WTC11 (cell line): Measurements from ENCODE around the gene PRRG2. TPM values are rescaled to one million over a fixed set of nuclear protein-coding genes. Genes with fewer than 3 reads are reported as not detected.
"Not testable (repeated sequence)": the region's sequence is repeated elsewhere in the genome, so short reads cannot be mapped to it uniquely, and the experiment has no call there.

Experiments used
- ATAC-seq: fragments of 200-7000 bp; cut with Tn5 transposase; 2 replicates; pipeline ENCODE4 v1.10.0; 2021; ENCODE audit warnings: mild to moderate bottlenecking, moderate library complexity
- CTCF ChIA-PET: fragments of 300-600 bp; sonication (Branson Sonifier 250); formaldehyde crosslinking; loops from one replicate; lab custom pipeline; 2021; ENCODE audit warnings: antibody characterized with exemption; lab: Charles Lee
- POLR2A ChIA-PET: fragments of 350-600 bp; sonication (Branson Sonifier 250); formaldehyde crosslinking; loops from one replicate; lab custom pipeline; 2021; ENCODE audit warnings: antibody characterized with exemption; lab: Charles Lee
- DNase-seq: peaks from one replicate; pipeline ENCODE4 v3.0.0; 2021; ENCODE audit warnings: low spot score
- H3K27ac Mint-ChIP-seq: 2 replicates; pipeline ENCODE4 v1.8.0; 2021; ENCODE audit warnings: mixed read lengths
- H3K27me3 Mint-ChIP-seq: 2 replicates; pipeline ENCODE4 v1.8.0; 2021; ENCODE audit warnings: low read depth, mild to moderate bottlenecking, moderate library complexity, mixed read lengths
- H3K36me3 Mint-ChIP-seq: 2 replicates; pipeline ENCODE4 v1.8.0; 2021; ENCODE audit warnings: mixed read lengths
- H3K4me1 Mint-ChIP-seq: 2 replicates; pipeline ENCODE4 v1.8.0; 2022; ENCODE audit warnings: mixed read lengths
- H3K4me3 Mint-ChIP-seq: 2 replicates; pipeline ENCODE4 v1.8.0; 2021; ENCODE audit warnings: mild to moderate bottlenecking, moderate library complexity, mixed read lengths
- H3K9me3 Mint-ChIP-seq: 2 replicates; pipeline ENCODE4 v1.8.0; 2021; ENCODE audit warnings: mixed read lengths
- CREM ChIP-seq: sonication (generic); formaldehyde crosslinking; IDR thresholded peaks from 2 replicates; pipeline ENCODE4 v1.8.1; 2022; ENCODE audit warnings: mild to moderate bottlenecking, missing genetic modification reagents, moderate library complexity
- ESRRA ChIP-seq: sonication (generic); formaldehyde crosslinking; IDR thresholded peaks from 2 replicates; pipeline ENCODE4 v1.8.1; 2022; ENCODE audit warnings: mild to moderate bottlenecking, missing genetic modification reagents, borderline replicate concordance
- GABPB1 ChIP-seq: sonication (generic); formaldehyde crosslinking; IDR thresholded peaks from 2 replicates; pipeline ENCODE4 v1.8.1; 2023; ENCODE audit warnings: mild to moderate bottlenecking, missing genetic modification reagents
- GRHL2 ChIP-seq: fragments of 250-450 bp; sonication (Bioruptor Pico); IDR thresholded peaks from 2 replicates; pipeline ENCODE4 v1.8.0; 2022; ENCODE audit warnings: mild to moderate bottlenecking, moderate library complexity; ENCODE audit not compliant: insufficient replicate concordance, severe bottlenecking
- MYBL2 ChIP-seq: sonication (generic); formaldehyde crosslinking; IDR thresholded peaks from 2 replicates; pipeline ENCODE4 v1.8.1; 2023; ENCODE audit warnings: mild to moderate bottlenecking, moderate library complexity, missing genetic modification reagents
- TEAD4 ChIP-seq: sonication (generic); formaldehyde crosslinking; IDR thresholded peaks from 2 replicates; pipeline ENCODE4 v1.8.0; 2022; ENCODE audit warnings: mild to moderate bottlenecking, missing genetic modification reagents
- ZNF121 ChIP-seq: sonication (generic); formaldehyde crosslinking; IDR thresholded peaks from 2 replicates; pipeline ENCODE4 v1.8.0; 2023; ENCODE audit warnings: missing genetic modification reagents
- total RNA-seq: library from RNA; stranded (reverse); gene quantifications from 3 replicates; pipeline ENCODE4 v1.2.3, GENCODE V29; 2021
- TF ChIP-seq, protein P1 (sequence below): sonication (generic); formaldehyde crosslinking; conservative IDR thresholded peaks from 2 replicates; pipeline ENCODE4 v1.8.1; 2023; ENCODE audit warnings: mild to moderate bottlenecking, low read depth, missing genetic modification reagents, moderate library complexity
- TF ChIP-seq, protein P2 (sequence below): sonication (generic); formaldehyde crosslinking; IDR thresholded peaks from 2 replicates; pipeline ENCODE4 v1.8.0; 2023; ENCODE audit warnings: missing genetic modification reagents, mild to moderate bottlenecking, borderline replicate concordance
- TF ChIP-seq, protein P3 (sequence below): sonication (generic); formaldehyde crosslinking; IDR thresholded peaks from 2 replicates; pipeline ENCODE4 v1.8.1; 2023; ENCODE audit warnings: mild to moderate bottlenecking, moderate library complexity, missing genetic modification reagents

Gene PRRG2
- total RNA-seq, 1 experiment from 2014 or later: 5.9 TPM

GRCh38 chr19:49632576-49632975, 51.5 kb downstream of the PRRG2 start (continued):
- TF ChIP-seq, protein P1, sequence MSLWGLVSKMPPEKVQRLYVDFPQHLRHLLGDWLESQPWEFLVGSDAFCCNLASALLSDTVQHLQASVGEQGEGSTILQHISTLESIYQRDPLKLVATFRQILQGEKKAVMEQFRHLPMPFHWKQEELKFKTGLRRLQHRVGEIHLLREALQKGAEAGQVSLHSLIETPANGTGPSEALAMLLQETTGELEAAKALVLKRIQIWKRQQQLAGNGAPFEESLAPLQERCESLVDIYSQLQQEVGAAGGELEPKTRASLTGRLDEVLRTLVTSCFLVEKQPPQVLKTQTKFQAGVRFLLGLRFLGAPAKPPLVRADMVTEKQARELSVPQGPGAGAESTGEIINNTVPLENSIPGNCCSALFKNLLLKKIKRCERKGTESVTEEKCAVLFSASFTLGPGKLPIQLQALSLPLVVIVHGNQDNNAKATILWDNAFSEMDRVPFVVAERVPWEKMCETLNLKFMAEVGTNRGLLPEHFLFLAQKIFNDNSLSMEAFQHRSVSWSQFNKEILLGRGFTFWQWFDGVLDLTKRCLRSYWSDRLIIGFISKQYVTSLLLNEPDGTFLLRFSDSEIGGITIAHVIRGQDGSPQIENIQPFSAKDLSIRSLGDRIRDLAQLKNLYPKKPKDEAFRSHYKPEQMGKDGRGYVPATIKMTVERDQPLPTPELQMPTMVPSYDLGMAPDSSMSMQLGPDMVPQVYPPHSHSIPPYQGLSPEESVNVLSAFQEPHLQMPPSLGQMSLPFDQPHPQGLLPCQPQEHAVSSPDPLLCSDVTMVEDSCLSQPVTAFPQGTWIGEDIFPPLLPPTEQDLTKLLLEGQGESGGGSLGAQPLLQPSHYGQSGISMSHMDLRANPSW (CRISPR knock-in tag): no peak

DNA sequence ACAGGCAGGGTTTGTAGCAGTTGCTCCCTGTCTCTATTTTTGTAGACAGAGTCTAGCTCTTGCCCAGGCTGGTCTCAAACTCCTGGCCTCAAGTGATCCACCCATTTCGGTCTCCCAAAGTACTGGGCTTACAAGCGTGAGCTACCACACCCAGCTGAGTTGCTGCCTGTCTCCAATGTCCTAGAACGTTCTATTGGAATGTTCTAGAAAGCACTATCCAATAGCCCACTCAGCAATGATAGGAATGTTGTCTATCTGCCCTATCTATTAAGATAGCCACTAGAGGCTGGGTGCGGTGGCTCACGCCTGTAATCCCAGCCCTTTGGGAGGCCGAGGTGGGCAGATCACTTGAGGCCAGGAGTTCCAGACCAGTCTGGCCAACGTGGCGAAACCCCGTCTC, 52.2 kb downstream of the PRRG2 start:
- not testable (repeated sequence) for DNase-seq, H3K36me3 Mint-ChIP-seq, H3K9me3 Mint-ChIP-seq, ATAC-seq, H3K27ac Mint-ChIP-seq, H3K4me3 Mint-ChIP-seq
- ChIA-PET POLR2A (interaction anchor here (0.6 kb wide), 1 partner anchor 124 kb away, joined by 3 read pairs; no protein-coding TSS in a partner anchor), CTCF (interaction anchor here (0.5 kb wide), 1 partner anchor 35 kb away, joined by 3 read pairs; no protein-coding TSS in a partner anchor)
- TF ChIP-seq CREM (CRISPR knock-in tag): 0 out of 2 replicates have a peak, but pooled peaks have one; percentile 26
- H3K4me1 Mint-ChIP-seq: peaks cover 28% of the 10 kb centered on the region
- peaks cover 22% of the 10 kb centered on the region for H3K27me3 Mint-ChIP-seq

DNA sequence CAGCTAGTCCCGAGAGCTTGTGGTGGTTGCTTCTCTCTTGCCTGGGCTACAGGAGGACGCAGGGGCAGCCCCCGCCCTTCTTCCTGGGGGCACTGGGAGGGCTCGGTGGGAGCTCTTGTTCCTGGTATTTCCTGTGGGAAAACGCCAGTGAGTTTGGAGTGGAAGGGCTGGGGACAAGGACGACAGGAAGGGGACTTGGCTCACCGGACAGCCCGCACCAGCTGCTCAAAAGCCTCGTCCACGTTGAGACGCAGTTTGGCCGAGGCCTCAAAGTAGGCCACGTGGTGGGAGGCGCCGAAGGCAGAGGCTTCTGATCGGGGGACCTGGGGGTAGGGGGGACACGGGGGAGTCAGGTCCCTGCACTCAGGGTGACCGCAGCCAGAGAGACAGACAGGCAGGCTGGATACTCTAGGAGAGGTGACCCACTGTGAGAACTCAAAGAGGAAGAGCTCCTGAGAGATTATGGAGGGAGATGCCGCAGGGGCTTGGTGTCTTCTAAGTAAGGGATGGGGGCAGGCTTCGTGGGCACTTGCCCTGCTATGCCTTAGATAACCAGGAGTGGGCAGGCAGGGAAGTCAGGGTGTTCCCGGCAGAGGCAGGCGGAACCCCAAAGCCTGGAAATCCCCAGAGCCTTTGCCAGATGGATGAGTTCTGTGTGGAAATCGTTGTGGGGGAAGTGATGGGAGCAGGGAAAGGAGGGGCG, 54.6 kb downstream of the PRRG2 start:
- POLR2A ChIA-PET: interaction anchor here (0.6 to 2.1 kb wide), 4 partner anchors 24 to 1412 kb away, joined by 4 to 6 read pairs (median 5); no protein-coding TSS in a partner anchor
- H3K27me3 Mint-ChIP-seq: peaks cover 36% of the 10 kb centered on the region
- CTCF ChIA-PET: interaction anchor here (0.6 to 1.4 kb wide), 5 partner anchors 37 to 82 kb away, joined by 3 to 4 read pairs (median 3); partner anchors contain the start of gene CPT1C
- no peak overlapping the region for H3K4me3 Mint-ChIP-seq
- TF ChIP-seq TEAD4: no peak
- TF ChIP-seq, protein P2, sequence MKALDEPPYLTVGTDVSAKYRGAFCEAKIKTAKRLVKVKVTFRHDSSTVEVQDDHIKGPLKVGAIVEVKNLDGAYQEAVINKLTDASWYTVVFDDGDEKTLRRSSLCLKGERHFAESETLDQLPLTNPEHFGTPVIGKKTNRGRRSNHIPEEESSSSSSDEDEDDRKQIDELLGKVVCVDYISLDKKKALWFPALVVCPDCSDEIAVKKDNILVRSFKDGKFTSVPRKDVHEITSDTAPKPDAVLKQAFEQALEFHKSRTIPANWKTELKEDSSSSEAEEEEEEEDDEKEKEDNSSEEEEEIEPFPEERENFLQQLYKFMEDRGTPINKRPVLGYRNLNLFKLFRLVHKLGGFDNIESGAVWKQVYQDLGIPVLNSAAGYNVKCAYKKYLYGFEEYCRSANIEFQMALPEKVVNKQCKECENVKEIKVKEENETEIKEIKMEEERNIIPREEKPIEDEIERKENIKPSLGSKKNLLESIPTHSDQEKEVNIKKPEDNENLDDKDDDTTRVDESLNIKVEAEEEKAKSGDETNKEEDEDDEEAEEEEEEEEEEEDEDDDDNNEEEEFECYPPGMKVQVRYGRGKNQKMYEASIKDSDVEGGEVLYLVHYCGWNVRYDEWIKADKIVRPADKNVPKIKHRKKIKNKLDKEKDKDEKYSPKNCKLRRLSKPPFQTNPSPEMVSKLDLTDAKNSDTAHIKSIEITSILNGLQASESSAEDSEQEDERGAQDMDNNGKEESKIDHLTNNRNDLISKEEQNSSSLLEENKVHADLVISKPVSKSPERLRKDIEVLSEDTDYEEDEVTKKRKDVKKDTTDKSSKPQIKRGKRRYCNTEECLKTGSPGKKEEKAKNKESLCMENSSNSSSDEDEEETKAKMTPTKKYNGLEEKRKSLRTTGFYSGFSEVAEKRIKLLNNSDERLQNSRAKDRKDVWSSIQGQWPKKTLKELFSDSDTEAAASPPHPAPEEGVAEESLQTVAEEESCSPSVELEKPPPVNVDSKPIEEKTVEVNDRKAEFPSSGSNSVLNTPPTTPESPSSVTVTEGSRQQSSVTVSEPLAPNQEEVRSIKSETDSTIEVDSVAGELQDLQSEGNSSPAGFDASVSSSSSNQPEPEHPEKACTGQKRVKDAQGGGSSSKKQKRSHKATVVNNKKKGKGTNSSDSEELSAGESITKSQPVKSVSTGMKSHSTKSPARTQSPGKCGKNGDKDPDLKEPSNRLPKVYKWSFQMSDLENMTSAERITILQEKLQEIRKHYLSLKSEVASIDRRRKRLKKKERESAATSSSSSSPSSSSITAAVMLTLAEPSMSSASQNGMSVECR (CRISPR knock-in tag): no peak
- no peak for TF ChIP-seq ZNF121 (CRISPR knock-in tag)
- no peak for TF ChIP-seq GABPB1 (CRISPR knock-in tag)
- TF ChIP-seq GRHL2: no peak
- TF ChIP-seq ESRRA: no peak
- TF ChIP-seq, protein P3, sequence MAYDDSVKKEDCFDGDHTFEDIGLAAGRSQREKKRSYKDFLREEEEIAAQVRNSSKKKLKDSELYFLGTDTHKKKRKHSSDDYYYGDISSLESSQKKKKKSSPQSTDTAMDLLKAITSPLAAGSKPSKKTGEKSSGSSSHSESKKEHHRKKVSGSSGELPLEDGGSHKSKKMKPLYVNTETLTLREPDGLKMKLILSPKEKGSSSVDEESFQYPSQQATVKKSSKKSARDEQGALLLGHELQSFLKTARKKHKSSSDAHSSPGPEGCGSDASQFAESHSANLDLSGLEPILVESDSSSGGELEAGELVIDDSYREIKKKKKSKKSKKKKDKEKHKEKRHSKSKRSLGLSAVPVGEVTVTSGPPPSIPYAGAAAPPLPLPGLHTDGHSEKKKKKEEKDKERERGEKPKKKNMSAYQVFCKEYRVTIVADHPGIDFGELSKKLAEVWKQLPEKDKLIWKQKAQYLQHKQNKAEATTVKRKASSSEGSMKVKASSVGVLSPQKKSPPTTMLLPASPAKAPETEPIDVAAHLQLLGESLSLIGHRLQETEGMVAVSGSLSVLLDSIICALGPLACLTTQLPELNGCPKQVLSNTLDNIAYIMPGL: no peak
- TF ChIP-seq MYBL2 (CRISPR knock-in tag): no peak
- peaks cover 41% of the 10 kb centered on the region for H3K4me1 Mint-ChIP-seq
- H3K36me3 Mint-ChIP-seq: no peaks in the 10 kb centered on the region
- no peak for DNase-seq
- H3K27ac Mint-ChIP-seq: peak overlapping the region; percentile 70; the same call in 1 of the 2 replicates
- H3K9me3 Mint-ChIP-seq: no peaks in the 10 kb centered on the region
- ATAC-seq: no peak
